ENCODE measurements around the gene FLT3LG. TPM values are rescaled to one million over a fixed set of nuclear protein-coding genes. Genes with fewer than 3 reads are reported as not detected.
"Not testable (repeated sequence)": the region's sequence is repeated elsewhere in the genome, so short reads cannot be mapped to it uniquely, and the experiment has no call there.

The FLT3LG gene
- total RNA-seq, 4 donors from 2014 or later, result 2.8 to 6.0 (median 4.4) TPM

DNA sequence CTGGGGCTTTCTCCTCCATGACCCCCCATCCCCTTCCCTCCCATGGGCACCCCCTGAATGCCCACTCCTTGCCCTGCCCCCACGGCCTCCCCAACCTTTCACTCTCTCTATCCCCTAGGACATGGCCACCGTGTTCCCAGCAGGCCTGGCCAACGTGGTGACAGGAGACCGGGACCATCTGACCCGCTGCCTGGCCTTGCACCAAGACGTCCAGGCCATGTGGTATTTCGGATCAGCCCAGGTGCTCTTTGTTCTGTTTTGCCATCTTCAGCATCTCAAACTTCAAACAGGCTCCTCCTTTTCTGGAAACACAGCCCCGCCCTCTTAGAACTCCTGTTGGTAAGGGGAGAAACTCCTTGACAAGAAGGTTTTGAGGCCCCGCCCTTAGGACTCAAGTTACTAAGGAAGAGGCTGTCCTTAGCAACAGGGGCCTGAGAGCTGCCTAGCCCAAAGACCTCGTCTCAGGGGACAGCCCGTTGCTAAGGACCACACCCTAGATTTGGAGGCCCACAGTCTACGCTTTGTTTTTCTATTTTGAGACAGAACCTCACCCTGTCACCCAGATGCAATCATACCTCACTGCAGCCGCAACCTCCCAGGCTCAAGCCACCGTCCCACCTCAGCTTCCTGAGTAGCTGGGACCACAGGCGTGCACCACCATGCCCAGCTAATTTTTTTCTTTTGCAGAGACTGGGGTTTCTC is 5.1 kb upstream of the FLT3LG start:
- TF ChIP-seq, protein P1, sequence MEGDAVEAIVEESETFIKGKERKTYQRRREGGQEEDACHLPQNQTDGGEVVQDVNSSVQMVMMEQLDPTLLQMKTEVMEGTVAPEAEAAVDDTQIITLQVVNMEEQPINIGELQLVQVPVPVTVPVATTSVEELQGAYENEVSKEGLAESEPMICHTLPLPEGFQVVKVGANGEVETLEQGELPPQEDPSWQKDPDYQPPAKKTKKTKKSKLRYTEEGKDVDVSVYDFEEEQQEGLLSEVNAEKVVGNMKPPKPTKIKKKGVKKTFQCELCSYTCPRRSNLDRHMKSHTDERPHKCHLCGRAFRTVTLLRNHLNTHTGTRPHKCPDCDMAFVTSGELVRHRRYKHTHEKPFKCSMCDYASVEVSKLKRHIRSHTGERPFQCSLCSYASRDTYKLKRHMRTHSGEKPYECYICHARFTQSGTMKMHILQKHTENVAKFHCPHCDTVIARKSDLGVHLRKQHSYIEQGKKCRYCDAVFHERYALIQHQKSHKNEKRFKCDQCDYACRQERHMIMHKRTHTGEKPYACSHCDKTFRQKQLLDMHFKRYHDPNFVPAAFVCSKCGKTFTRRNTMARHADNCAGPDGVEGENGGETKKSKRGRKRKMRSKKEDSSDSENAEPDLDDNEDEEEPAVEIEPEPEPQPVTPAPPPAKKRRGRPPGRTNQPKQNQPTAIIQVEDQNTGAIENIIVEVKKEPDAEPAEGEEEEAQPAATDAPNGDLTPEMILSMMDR (IDR thresholded peaks at IDR 0.05), result no peak
- TF ChIP-seq POLR2A (IDR thresholded peaks at IDR 0.05), result no peak
- 15 to 20% methylated on average over 15 of the region's 15 CpGs for WGBS, 2 donors
- intact Hi-C loops (cut with DNase I; ENCODE audit: low total_unique reads), result no loop called here
- no peak overlapping the region for H3K4me3 ChIP-seq (ENCODE audit: low read depth, poor library complexity, severe bottlenecking)
- peak; percentile 95 for DNase-seq (ENCODE audit: low spot score in 2 of 2)

DNA sequence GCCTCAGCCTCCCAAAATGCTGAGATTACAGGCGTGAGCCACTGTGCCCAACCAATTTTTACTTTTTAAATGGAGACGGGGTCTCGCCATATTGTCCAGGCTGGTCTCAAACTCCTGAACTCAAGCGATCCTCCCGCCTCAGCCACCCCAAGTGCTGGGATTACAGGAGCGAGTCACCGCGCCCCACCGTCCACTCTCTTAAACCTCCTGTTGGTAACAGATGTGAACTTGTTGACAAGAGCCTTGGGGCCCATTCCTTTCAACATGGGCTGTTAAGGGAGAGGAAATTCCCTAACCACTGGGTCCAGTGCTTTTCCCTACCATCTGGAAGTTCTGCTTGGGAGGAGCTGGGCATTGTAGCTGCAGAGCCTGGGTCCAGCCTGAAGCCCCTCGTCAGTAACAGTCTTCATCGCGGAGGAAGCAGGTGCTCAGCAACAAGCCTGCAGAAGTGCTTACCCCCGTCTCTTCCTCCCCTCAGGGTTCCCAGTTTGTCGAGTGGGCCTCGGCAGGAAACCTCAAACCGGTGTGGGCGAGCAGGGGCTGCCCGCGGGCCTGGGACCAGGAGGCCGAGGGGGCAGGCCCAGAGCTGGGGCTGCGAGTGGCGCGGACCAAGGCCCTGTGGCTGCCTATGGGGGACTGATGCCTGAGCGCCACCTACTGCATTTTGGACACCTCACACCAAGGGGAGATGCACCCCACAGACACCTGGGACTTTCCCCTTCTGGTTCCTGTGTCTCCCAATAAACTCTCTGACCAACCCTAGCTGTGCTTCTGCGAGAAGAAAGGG is 4.0 kb upstream of the FLT3LG start:
- no peak for DNase-seq (ENCODE audit: low spot score in 2 of 2)
- intact Hi-C loops (cut with DNase I; ENCODE audit: low total_unique reads), result no loop called here
- H3K4me3 ChIP-seq (ENCODE audit: low read depth, poor library complexity, severe bottlenecking), result no peak overlapping the region
- WGBS, 2 donors, result 68 to 80% methylated on average over 23 to 24 of the region's 25 CpGs
- TF ChIP-seq, protein P1 (IDR thresholded peaks at IDR 0.05), result no peak
- TF ChIP-seq POLR2A (IDR thresholded peaks at IDR 0.05), result no peak

DNA sequence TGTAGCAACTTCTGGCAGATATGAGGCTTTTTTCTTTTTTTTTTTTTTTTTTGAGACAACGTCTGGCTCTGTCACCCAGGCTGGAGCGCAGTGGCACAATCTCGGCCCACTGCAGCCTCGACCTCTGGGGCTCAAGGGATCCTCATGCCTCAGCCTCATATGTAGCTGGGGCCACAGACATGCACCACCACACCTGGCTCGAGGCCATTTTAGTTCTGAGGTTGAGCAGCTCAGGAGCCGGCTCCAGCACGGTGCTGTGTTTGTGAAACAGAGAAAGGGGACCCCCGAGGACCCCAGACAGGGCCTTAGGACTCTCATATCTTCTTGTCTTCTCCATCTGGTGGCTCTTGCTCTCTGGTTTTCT is 3.4 kb upstream of the FLT3LG start:
- intact Hi-C loops (cut with DNase I; ENCODE audit: low total_unique reads), result no loop called here
- no peak overlapping the region for H3K4me3 ChIP-seq (ENCODE audit: low read depth, poor library complexity, severe bottlenecking)
- WGBS, 2 donors, result 68 to 78% methylated on average over 8 of the region's 8 CpGs
- no peak for DNase-seq (ENCODE audit: low spot score in 2 of 2)
- TF ChIP-seq, protein P1 (IDR thresholded peaks at IDR 0.05), result no peak
- no peak for TF ChIP-seq POLR2A (IDR thresholded peaks at IDR 0.05)

DNA sequence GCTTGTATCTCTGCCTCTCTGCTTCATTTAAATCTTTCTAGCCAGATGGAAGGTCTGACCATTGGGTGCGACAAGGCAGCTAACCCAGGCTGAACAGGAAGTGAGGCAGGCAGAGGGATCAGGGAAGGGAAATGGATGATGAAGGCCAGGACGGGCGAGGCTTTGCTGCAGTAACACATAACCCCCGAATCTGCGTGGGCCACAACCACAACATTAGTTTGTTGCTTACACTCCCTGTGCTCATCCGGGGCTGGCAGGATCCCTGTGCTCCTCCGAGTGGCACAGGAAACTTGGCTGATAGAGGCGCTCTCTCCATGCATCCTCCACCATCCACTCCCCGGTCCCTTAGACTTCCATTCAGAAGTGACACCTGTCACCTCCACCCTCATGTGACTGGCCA is 1.1 kb upstream of the FLT3LG start:
- no peak for TF ChIP-seq POLR2A (IDR thresholded peaks at IDR 0.05)
- TF ChIP-seq, protein P1 (IDR thresholded peaks at IDR 0.05), result no peak
- WGBS, 2 donors, result 69 to 71% methylated on average over 9 of the region's 9 CpGs
- H3K4me3 ChIP-seq (ENCODE audit: low read depth, poor library complexity, severe bottlenecking), result no peak overlapping the region
- intact Hi-C loops (cut with DNase I; ENCODE audit: low total_unique reads), result no loop called here
- DNase-seq (ENCODE audit: low spot score in 2 of 2), result no peak

DNA sequence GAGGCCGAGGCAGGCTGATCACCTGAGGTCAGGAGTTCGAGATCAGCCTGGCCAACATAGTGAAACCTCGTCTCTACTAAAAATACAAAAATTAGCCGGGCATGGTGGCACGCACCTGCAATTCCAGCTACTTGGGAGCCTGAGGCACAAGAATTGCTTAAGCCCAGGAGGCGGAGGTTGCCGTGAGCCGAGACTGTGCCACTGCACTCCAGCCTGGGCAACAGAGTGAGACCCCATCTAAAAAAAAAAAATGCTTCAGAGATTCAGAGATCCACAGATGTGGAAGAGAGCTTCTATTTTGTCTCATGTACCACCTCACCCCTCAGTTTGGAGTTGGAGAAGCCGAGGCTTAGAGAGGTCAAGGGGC is 531 bp upstream of the FLT3LG start:
- DNase-seq (ENCODE audit: low spot score in 2 of 2); intact Hi-C loops (cut with DNase I; ENCODE audit: low total_unique reads): not testable (repeated sequence)
- peak overlapping the region; percentile 73 for H3K4me3 ChIP-seq (ENCODE audit: low read depth, poor library complexity, severe bottlenecking)
- 57 to 65% methylated on average over 9 of the region's 9 CpGs for WGBS, 2 donors

DNA sequence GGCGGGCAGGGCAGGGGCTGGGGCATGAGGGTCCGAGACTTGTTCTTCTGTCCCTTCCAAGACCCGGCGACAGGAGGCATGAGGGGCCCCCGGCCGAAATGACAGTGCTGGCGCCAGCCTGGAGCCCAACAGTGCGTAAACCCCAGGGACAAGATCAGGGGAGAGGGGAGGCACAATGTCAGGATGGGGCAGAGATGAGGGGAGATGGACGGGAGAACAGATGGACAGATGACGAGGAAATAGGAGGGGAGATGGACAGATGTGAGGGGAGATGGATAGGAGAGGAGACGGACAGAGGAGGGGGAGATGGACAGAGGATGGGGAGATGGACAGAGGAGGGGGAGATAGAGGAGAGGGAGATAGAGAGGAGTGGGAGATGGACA is 518 bp downstream of the FLT3LG start:
- 10 to 11% methylated on average over 11 of the region's 11 CpGs for WGBS, 2 donors
- intact Hi-C loops (cut with DNase I; ENCODE audit: low total_unique reads), result no loop called here
- DNase-seq (ENCODE audit: low spot score in 2 of 2), result no peak

More for the DNA sequence above, 518 bp downstream of the FLT3LG start:
- H3K4me3 ChIP-seq (ENCODE audit: low read depth, poor library complexity, severe bottlenecking), result peak overlapping the region; percentile 73
- TF ChIP-seq, protein P1 (IDR thresholded peaks at IDR 0.05), result no peak
- no peak for TF ChIP-seq POLR2A (IDR thresholded peaks at IDR 0.05)

Measured in lower leg skin (tissue), 4 donors.